DND-41 (cell line): Measurements from ENCODE around the gene LTF.
"Not testable (repeated sequence)": the region's sequence is repeated elsewhere in the genome, so short reads cannot be mapped to it uniquely, and the experiment has no call there.

ENCODE experiments used
- ATAC-seq: fragments of 200-7000 bp; cut with Tn5 transposase; 3 replicates; pipeline ENCODE4 v1.9.1; 2021; ENCODE audit warnings: low read depth; ENCODE audit not compliant: insufficient read depth
- DNase-seq: peaks from one replicate; pipeline ENCODE4 v3.0.0-alpha.2; 2020
- H2AFZ ChIP-seq: 2 replicates; pipeline ENCODE4 v1.6.0; 2012; ENCODE audit warnings: low read depth, low read length
- H3K27ac ChIP-seq: 2 replicates; pipeline ENCODE4 v1.5.1; 2012; ENCODE audit warnings: low read length, inconsistent platforms
- H3K27me3 ChIP-seq: fragments of 200-600 bp; sonication (generic); 2 replicates; pipeline ENCODE4 v1.6.0; 2012; ENCODE audit warnings: low read length, mild to moderate bottlenecking, inconsistent platforms; ENCODE audit not compliant: insufficient read depth, poor library complexity
- H3K36me3 ChIP-seq: 2 replicates; pipeline ENCODE4 v1.5.1; 2012; ENCODE audit warnings: low read length, inconsistent platforms; ENCODE audit not compliant: insufficient read depth
- H3K4me1 ChIP-seq: 2 replicates; pipeline ENCODE4 v1.5.1; 2012; ENCODE audit warnings: mild to moderate bottlenecking, low read length; ENCODE audit not compliant: insufficient read depth
- H3K4me2 ChIP-seq: 2 replicates; pipeline ENCODE4 v1.6.0; 2012; ENCODE audit warnings: mild to moderate bottlenecking, moderate library complexity, low read length, inconsistent platforms; ENCODE audit not compliant: insufficient read depth
- H3K4me3 ChIP-seq, 2 experiments: fragments of 200-600 bp in 1 of 2; shearing (Covaris generic) in 1 of 2; 2 replicates each; pipeline ENCODE4 v1.5.1; 2012 to 2016; ENCODE audit warnings: inconsistent platforms in 2 of 2, low read length in 2 of 2, mild to moderate bottlenecking in 2 of 2, low read depth in 1 of 2, moderate library complexity in 1 of 2
- H3K79me2 ChIP-seq: 2 replicates; pipeline ENCODE4 v1.6.0; 2012; ENCODE audit warnings: low read length, inconsistent platforms; ENCODE audit not compliant: insufficient read depth
- H3K9ac ChIP-seq: 2 replicates; pipeline ENCODE4 v1.6.0; 2012; ENCODE audit warnings: low read depth, mild to moderate bottlenecking, inconsistent platforms, low read length, moderate library complexity
- H3K9me3 ChIP-seq: 2 replicates; pipeline ENCODE4 v1.5.1; 2012; ENCODE audit warnings: low read length, moderate library complexity, mild to moderate bottlenecking, inconsistent platforms; ENCODE audit not compliant: insufficient read depth, severe bottlenecking
- H4K20me1 ChIP-seq: 2 replicates; pipeline ENCODE4 v1.6.0; 2012; ENCODE audit warnings: low read length; ENCODE audit not compliant: insufficient read depth
- CTCF ChIP-seq: IDR thresholded peaks from 2 replicates; pipeline ENCODE4 v1.5.1; 2012; ENCODE audit warnings: borderline replicate concordance, low read length, moderate library complexity, mild to moderate bottlenecking; ENCODE audit not compliant: poor library complexity, severe bottlenecking; ENCODE audit errors: extremely low read depth
- EZH2 ChIP-seq: IDR thresholded peaks from 3 replicates; pipeline ENCODE4 v1.6.1; 2012; ENCODE audit warnings: borderline replicate concordance, low read depth, mild to moderate bottlenecking, moderate library complexity, low read length, inconsistent platforms; ENCODE audit not compliant: severe bottlenecking

Gene LTF

GRCh38 chr3:46438831-46439230 lies 25.9 kb downstream of the LTF start:
- no peaks in the 10 kb centered on the region for H4K20me1 ChIP-seq
- H3K9me3 ChIP-seq, result no peaks in the 10 kb centered on the region
- H2AFZ ChIP-seq, result no peak overlapping the region
- no peak overlapping the region for H3K4me2 ChIP-seq
- peak overlapping the region; percentile 49; the same call in 1 of the 2 replicates for H3K27ac ChIP-seq
- no peak for ATAC-seq
- H3K36me3 ChIP-seq, result no peaks in the 10 kb centered on the region
- peaks cover 71% of the 10 kb centered on the region for H3K4me1 ChIP-seq
- no peak for TF ChIP-seq EZH2
- DNase-seq, result no peak
- H3K79me2 ChIP-seq, result no peaks in the 10 kb centered on the region
- H3K27me3 ChIP-seq, result no peaks in the 10 kb centered on the region
- no peak overlapping the region for H3K9ac ChIP-seq
- no peak overlapping the region for H3K4me3 ChIP-seq

- H3K27me3 ChIP-seq, result no peaks in the 10 kb centered on the region
- H3K4me3 ChIP-seq, result no peak overlapping the region
- no peak overlapping the region for H3K4me2 ChIP-seq
- no peak for ATAC-seq
- H4K20me1 ChIP-seq, result no peaks in the 10 kb centered on the region
- peak overlapping the region; percentile 97 for H3K27ac ChIP-seq
- DNase-seq, result no peak
- TF ChIP-seq EZH2 (no peak), CTCF (no peak)
- H2AFZ ChIP-seq, result no peak overlapping the region
- H3K9ac ChIP-seq, result no peak overlapping the region
- no peaks in the 10 kb centered on the region for H3K36me3 ChIP-seq
- H3K4me1 ChIP-seq, result peaks cover 55% of the 10 kb centered on the region
- H3K9me3 ChIP-seq, result peaks cover 10% of the 10 kb centered on the region
- no peaks in the 10 kb centered on the region for H3K79me2 ChIP-seq
Measured at GRCh38 chr3:46435081-46435726, 29.5 kb downstream of the LTF start.

GRCh38 chr3:46433841-46434240 lies 30.9 kb downstream of the LTF start:
- Histone ChIP-seq H3K4me2 (peak overlapping the region; percentile 39), H3K4me3 (no peak overlapping the region; a peak in 1 of 4 replicates), H3K9me3 (peaks cover 10% of the 10 kb centered on the region), H3K27me3 (no peaks in the 10 kb centered on the region), H3K79me2 (no peaks in the 10 kb centered on the region), H2AFZ (no peak overlapping the region), H3K9ac (peak overlapping the region; percentile 41; the same call in 1 of the 2 replicates), H3K36me3 (no peaks in the 10 kb centered on the region), H3K27ac (peak overlapping the region; percentile 97), H4K20me1 (no peaks in the 10 kb centered on the region), H3K4me1 (peaks cover 42% of the 10 kb centered on the region)
- DNase-seq, result peak; percentile 61
- peak; percentile 73 for ATAC-seq
- TF ChIP-seq CTCF (no peak), EZH2 (no peak)

- peak; percentile 84 for ATAC-seq
- not testable (repeated sequence) for H3K4me3 ChIP-seq, H4K20me1 ChIP-seq, H2AFZ ChIP-seq, H3K36me3 ChIP-seq, H3K79me2 ChIP-seq, H3K27me3 ChIP-seq
- Histone ChIP-seq H3K4me2 (peak overlapping the region; percentile 39; the same call in 1 of the 2 replicates), H3K4me1 (peaks cover 38% of the 10 kb centered on the region), H3K9ac (peak overlapping the region; percentile 41), H3K27ac (peak overlapping the region; percentile 97), H3K9me3 (peaks cover 10% of the 10 kb centered on the region)
- peak; percentile 84 for DNase-seq
Measured at GRCh38 chr3:46433118-46433517, 31.6 kb downstream of the LTF start.

GRCh38 chr3:46431905-46432304 lies 32.8 kb downstream of the LTF start:
- not testable (repeated sequence) for H3K36me3 ChIP-seq, ATAC-seq

GRCh38 chr3:46430879-46431278 lies 33.8 kb downstream of the LTF start:
- H2AFZ ChIP-seq, H3K4me3 ChIP-seq, H3K79me2 ChIP-seq, H3K36me3 ChIP-seq, H3K27me3 ChIP-seq, H3K9ac ChIP-seq, DNase-seq, H4K20me1 ChIP-seq, ATAC-seq, H3K4me2 ChIP-seq: not testable (repeated sequence)
- H3K27ac ChIP-seq, result 0 out of 2 replicates have a peak overlapping the region, but pooled peaks have one; percentile 22
- H3K4me1 ChIP-seq, result peaks cover 58% of the 10 kb centered on the region
- peaks cover 10% of the 10 kb centered on the region for H3K9me3 ChIP-seq

More at GRCh38 chr3:46431905-46432304, 32.8 kb downstream of the LTF start:
- H3K27me3 ChIP-seq, H3K9ac ChIP-seq, H4K20me1 ChIP-seq, DNase-seq, H2AFZ ChIP-seq, H3K4me2 ChIP-seq, H3K79me2 ChIP-seq, H3K4me3 ChIP-seq: not testable (repeated sequence)
- Histone ChIP-seq H3K4me1 (peaks cover 48% of the 10 kb centered on the region), H3K9me3 (peaks cover 10% of the 10 kb centered on the region), H3K27ac (peak overlapping the region; percentile 28; the same call in 1 of the 2 replicates)
